Measurements from ENCODE around the gene NTNG1.
"Not testable (repeated sequence)": the region's sequence is repeated elsewhere in the genome, so short reads cannot be mapped to it uniquely, and the experiment has no call there.

NTNG1 gene

GRCh38 chr1:107140703-107141490 is at the start of gene NTNG1:
TSS of gene NTNG1 (plus strand) at chr1:107141039.
- DNase-seq, result peak; percentile 26

GRCh38 chr1:107091418-107091817 is 49.4 kb upstream of the NTNG1 start:
- no peak for DNase-seq

- not testable (repeated sequence) for DNase-seq
These were observed 47.4 kb upstream of the NTNG1 start for GRCh38 chr1:107093395-107093794.

- no peak for DNase-seq
These were observed 45.2 kb upstream of the NTNG1 start for GRCh38 chr1:107095647-107096046.

GRCh38 chr1:107096690-107097089 is 44.1 kb upstream of the NTNG1 start:
- no peak for DNase-seq

GRCh38 chr1:107098961-107099360 is 41.9 kb upstream of the NTNG1 start:
- no peak for DNase-seq

- no peak for DNase-seq
These were observed 40.4 kb upstream of the NTNG1 start for GRCh38 chr1:107100331-107100984.

GRCh38 chr1:107105914-107106313 is 34.9 kb upstream of the NTNG1 start:
- DNase-seq, result no peak

- DNase-seq, result no peak
These were observed 30.5 kb upstream of the NTNG1 start for GRCh38 chr1:107110326-107110725.

GRCh38 chr1:107116306-107116790 is 24.5 kb upstream of the NTNG1 start:
- DNase-seq, result no peak

GRCh38 chr1:107122225-107122624 is 18.6 kb upstream of the NTNG1 start:
- DNase-seq, result no peak

GRCh38 chr1:107123741-107124140 is 17.1 kb upstream of the NTNG1 start:
- no peak for DNase-seq

- DNase-seq, result no peak
These were observed 16.1 kb upstream of the NTNG1 start for GRCh38 chr1:107124694-107125093.

GRCh38 chr1:107132195-107132594 is 8.6 kb upstream of the NTNG1 start:
- DNase-seq, result no peak

- DNase-seq, result no peak
These were observed 8.1 kb upstream of the NTNG1 start for GRCh38 chr1:107132780-107133179.

- peak; percentile 35 for DNase-seq
These were observed 5.4 kb upstream of the NTNG1 start for GRCh38 chr1:107135463-107135862.

GRCh38 chr1:107138166-107138565 is 2.7 kb upstream of the NTNG1 start:
- DNase-seq, result no peak

- DNase-seq, result peak; percentile 25
These were observed 1.9 kb upstream of the NTNG1 start for GRCh38 chr1:107138767-107139445.

GRCh38 chr1:107139833-107140702 is 771 bp upstream of the NTNG1 start:
- DNase-seq, result peak; percentile 56

GRCh38 chr1:107141491-107142126 is 770 bp downstream of the NTNG1 start:
- DNase-seq, result peak; percentile 15

- no peak for DNase-seq
These were observed 1.3 kb downstream of the NTNG1 start for GRCh38 chr1:107142140-107142542.

GRCh38 chr1:107142666-107143065 is 1.8 kb downstream of the NTNG1 start:
- DNase-seq, result no peak

Measured in T1000 (cell line).